Stimulated activated CD8-positive, alpha-beta memory T cell treated with anti-CD3 and anti-CD28 coated beads, Interleukin-2, amount 100 ng/mL, for 1 hour (primary cell): ENCODE measurements around the gene ADGRG7.

Experiments
- DNase-seq, 2 donors: peaks; one replicate each; pipeline ENCODE4 v3.0.0-alpha.2; 2020; ENCODE audit warnings: low read depth in 2 of 2

The ADGRG7 gene

DNA sequence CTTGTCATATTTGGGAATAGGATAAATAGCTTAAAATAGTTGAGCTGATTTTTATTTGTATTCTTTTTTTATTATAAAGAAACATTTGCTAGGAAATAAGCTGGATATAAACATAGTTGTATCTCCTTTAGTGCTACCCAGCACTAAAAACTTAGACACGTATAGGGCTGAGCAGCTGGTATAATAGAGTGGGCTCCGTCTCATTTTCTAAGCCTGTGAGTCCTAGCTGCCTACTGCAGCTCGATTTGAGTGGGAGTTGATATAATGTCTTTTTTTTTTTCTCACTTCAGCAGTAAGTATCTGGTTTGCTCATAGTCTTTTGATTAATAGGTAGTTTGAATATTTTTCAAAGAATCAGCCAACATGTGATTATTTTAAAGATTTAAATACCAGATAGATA lies 134.1 kb downstream of the ADGRG7 start:
- no peak for DNase-seq

DNA sequence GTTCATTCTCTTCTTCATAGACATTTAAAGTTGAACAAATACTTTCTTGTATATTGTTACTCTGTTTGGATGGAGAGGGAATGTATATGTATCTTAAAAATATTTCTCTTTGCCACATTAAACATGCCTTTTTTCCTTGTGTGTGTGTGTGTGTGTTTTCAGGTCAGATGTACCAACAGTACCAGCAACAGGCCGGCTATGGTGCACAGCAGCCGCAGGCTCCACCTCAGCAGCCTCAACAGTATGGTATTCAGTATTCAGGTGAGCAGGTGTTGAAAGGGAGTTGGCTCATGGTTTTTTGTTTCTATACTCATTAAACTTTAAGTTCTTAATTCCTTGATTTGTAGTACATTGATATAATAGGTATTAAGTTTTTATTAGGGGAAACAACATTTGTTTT lies 135.3 kb downstream of the ADGRG7 start:
- no peak for DNase-seq
